ENCODE results near the gene AFP. TPM values are rescaled to one million over a fixed set of nuclear protein-coding genes. Genes with fewer than 3 reads are reported as not detected.
A peak's percentile ranks its signal among the peaks of the same experiment; 100 is the strongest.

The AFP gene
- total and polyA plus RNA-seq, 2 of the 13 experiments (the other 11 are each of a cell fraction or from before 2014, with no cell fraction given): 9,434 to 13,105 TPM

DNA sequence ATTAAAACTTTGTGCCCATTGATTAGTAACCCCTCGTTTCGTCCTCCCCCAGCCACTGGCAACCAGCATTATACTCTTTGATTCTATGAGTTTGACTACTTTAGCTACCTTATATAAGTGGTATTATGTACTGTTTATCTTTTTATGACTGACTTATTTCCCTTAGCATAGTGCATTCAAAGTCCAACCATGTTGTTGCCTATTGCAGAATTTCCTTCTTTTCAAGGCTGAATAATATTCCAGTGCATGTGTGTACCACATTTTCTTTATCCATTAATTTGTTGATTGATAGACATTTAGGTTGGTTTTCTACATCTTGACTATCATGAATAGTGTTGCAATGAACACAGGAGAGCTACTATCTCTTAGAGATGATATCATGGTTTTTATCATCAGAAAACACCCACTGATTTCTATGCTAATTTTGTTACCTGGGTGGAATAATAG lies 28.8 kb upstream of the AFP start (continued):
- TF ChIP-seq, protein P1, sequence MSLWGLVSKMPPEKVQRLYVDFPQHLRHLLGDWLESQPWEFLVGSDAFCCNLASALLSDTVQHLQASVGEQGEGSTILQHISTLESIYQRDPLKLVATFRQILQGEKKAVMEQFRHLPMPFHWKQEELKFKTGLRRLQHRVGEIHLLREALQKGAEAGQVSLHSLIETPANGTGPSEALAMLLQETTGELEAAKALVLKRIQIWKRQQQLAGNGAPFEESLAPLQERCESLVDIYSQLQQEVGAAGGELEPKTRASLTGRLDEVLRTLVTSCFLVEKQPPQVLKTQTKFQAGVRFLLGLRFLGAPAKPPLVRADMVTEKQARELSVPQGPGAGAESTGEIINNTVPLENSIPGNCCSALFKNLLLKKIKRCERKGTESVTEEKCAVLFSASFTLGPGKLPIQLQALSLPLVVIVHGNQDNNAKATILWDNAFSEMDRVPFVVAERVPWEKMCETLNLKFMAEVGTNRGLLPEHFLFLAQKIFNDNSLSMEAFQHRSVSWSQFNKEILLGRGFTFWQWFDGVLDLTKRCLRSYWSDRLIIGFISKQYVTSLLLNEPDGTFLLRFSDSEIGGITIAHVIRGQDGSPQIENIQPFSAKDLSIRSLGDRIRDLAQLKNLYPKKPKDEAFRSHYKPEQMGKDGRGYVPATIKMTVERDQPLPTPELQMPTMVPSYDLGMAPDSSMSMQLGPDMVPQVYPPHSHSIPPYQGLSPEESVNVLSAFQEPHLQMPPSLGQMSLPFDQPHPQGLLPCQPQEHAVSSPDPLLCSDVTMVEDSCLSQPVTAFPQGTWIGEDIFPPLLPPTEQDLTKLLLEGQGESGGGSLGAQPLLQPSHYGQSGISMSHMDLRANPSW (CRISPR knock-in tag; IDR thresholded peaks at IDR 0.05; ENCODE audit: borderline replicate concordance): 0 out of 2 replicates have a peak, but pooled peaks have one; percentile 59
- TF ChIP-seq ZNF724P (CRISPR knock-in tag; IDR thresholded peaks at IDR 0.05; ENCODE audit: borderline replicate concordance): no peak
- peak; percentile 82; the same call in 1 of the 2 replicates for TF ChIP-seq KLF12 (CRISPR knock-in tag; IDR thresholded peaks at IDR 0.05; ENCODE audit: borderline replicate concordance)
- TF ChIP-seq ZNF660 (CRISPR knock-in tag; IDR thresholded peaks at IDR 0.05; ENCODE audit: borderline replicate concordance, low read depth): no peak
- TF ChIP-seq ZNF790 (CRISPR knock-in tag; IDR thresholded peaks at IDR 0.05; ENCODE audit: borderline replicate concordance): no peak
- TF ChIP-seq, protein P2, sequence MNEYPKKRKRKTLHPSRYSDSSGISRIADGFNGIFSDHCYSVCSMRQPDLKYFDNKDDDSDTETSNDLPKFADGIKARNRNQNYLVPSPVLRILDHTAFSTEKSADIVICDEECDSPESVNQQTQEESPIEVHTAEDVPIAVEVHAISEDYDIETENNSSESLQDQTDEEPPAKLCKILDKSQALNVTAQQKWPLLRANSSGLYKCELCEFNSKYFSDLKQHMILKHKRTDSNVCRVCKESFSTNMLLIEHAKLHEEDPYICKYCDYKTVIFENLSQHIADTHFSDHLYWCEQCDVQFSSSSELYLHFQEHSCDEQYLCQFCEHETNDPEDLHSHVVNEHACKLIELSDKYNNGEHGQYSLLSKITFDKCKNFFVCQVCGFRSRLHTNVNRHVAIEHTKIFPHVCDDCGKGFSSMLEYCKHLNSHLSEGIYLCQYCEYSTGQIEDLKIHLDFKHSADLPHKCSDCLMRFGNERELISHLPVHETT (CRISPR knock-in tag; conservative IDR thresholded peaks at IDR 0.05): no peak
- TF ChIP-seq PRMT3 (CRISPR knock-in tag; IDR thresholded peaks at IDR 0.05; ENCODE audit: borderline replicate concordance, low read depth): 0 out of 2 replicates have a peak, but pooled peaks have one; percentile 31
- peak; percentile 92 for TF ChIP-seq ZNF3 (CRISPR knock-in tag; IDR thresholded peaks at IDR 0.05)
- TF ChIP-seq RELA (CRISPR knock-in tag; IDR thresholded peaks at IDR 0.05): no peak
- peak; percentile 48; the same call in 1 of the 2 replicates for TF ChIP-seq RFXAP (CRISPR knock-in tag; IDR thresholded peaks at IDR 0.05; ENCODE audit: borderline replicate concordance)
- TF ChIP-seq, protein P3, sequence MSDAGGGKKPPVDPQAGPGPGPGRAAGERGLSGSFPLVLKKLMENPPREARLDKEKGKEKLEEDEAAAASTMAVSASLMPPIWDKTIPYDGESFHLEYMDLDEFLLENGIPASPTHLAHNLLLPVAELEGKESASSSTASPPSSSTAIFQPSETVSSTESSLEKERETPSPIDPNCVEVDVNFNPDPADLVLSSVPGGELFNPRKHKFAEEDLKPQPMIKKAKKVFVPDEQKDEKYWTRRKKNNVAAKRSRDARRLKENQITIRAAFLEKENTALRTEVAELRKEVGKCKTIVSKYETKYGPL (CRISPR knock-in tag; IDR thresholded peaks at IDR 0.05): peak; percentile 83; the same call in 1 of the 2 replicates
- TF ChIP-seq ZNF232 (CRISPR knock-in tag; IDR thresholded peaks at IDR 0.05; ENCODE audit: borderline replicate concordance): peak; percentile 30; the same call in 1 of the 2 replicates
- TF ChIP-seq, protein P4, sequence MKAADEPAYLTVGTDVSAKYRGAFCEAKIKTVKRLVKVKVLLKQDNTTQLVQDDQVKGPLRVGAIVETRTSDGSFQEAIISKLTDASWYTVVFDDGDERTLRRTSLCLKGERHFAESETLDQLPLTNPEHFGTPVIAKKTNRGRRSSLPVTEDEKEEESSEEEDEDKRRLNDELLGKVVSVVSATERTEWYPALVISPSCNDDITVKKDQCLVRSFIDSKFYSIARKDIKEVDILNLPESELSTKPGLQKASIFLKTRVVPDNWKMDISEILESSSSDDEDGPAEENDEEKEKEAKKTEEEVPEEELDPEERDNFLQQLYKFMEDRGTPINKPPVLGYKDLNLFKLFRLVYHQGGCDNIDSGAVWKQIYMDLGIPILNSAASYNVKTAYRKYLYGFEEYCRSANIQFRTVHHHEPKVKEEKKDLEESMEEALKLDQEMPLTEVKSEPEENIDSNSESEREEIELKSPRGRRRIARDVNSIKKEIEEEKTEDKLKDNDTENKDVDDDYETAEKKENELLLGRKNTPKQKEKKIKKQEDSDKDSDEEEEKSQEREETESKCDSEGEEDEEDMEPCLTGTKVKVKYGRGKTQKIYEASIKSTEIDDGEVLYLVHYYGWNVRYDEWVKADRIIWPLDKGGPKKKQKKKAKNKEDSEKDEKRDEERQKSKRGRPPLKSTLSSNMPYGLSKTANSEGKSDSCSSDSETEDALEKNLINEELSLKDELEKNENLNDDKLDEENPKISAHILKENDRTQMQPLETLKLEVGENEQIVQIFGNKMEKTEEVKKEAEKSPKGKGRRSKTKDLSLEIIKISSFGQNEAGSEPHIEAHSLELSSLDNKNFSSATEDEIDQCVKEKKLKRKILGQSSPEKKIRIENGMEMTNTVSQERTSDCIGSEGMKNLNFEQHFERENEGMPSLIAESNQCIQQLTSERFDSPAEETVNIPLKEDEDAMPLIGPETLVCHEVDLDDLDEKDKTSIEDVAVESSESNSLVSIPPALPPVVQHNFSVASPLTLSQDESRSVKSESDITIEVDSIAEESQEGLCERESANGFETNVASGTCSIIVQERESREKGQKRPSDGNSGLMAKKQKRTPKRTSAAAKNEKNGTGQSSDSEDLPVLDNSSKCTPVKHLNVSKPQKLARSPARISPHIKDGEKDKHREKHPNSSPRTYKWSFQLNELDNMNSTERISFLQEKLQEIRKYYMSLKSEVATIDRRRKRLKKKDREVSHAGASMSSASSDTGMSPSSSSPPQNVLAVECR (CRISPR knock-in tag; IDR thresholded peaks at IDR 0.05; ENCODE audit: borderline replicate concordance): peak; percentile 21; the same call in 1 of the 2 replicates
- TF ChIP-seq, protein P5, sequence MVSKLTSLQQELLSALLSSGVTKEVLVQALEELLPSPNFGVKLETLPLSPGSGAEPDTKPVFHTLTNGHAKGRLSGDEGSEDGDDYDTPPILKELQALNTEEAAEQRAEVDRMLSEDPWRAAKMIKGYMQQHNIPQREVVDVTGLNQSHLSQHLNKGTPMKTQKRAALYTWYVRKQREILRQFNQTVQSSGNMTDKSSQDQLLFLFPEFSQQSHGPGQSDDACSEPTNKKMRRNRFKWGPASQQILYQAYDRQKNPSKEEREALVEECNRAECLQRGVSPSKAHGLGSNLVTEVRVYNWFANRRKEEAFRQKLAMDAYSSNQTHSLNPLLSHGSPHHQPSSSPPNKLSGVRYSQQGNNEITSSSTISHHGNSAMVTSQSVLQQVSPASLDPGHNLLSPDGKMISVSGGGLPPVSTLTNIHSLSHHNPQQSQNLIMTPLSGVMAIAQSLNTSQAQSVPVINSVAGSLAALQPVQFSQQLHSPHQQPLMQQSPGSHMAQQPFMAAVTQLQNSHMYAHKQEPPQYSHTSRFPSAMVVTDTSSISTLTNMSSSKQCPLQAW (CRISPR knock-in tag; IDR thresholded peaks at IDR 0.05): no peak
- TF ChIP-seq KDM6A (CRISPR knock-in tag; IDR thresholded peaks at IDR 0.05; ENCODE audit: low read depth): no peak
- TF ChIP-seq RBM22 (optimal IDR thresholded peaks at IDR 0.05; ENCODE audit: low read length): peak; percentile 18
- TF ChIP-seq RCOR2 (CRISPR knock-in tag; IDR thresholded peaks at IDR 0.05): 0 out of 2 replicates have a peak, but pooled peaks have one; percentile 33
- peak; percentile 68; the same call in 1 of the 2 replicates for TF ChIP-seq MED13 (CRISPR knock-in tag; IDR thresholded peaks at IDR 0.05)
